Erythroblast (primary cell): ENCODE data around the gene HSD17B2.

Experiments used
- DNase-seq, 2 experiments: peaks; one replicate each; lab custom pipeline; 2025; lab: John Stamatoyannopoulos, UW
- GATA1 ChIP-seq: IDR thresholded peaks from 2 replicates; pipeline ENCODE4 v1.6.1; 2011; ENCODE audit warnings: low read depth, mild to moderate bottlenecking, control low read depth, low read length, moderate library complexity
- POLR2A ChIP-seq: IDR thresholded peaks from 2 replicates; pipeline ENCODE4 v1.6.1; 2011; ENCODE audit warnings: mild to moderate bottlenecking, low read length

The HSD17B2 gene, protein sequence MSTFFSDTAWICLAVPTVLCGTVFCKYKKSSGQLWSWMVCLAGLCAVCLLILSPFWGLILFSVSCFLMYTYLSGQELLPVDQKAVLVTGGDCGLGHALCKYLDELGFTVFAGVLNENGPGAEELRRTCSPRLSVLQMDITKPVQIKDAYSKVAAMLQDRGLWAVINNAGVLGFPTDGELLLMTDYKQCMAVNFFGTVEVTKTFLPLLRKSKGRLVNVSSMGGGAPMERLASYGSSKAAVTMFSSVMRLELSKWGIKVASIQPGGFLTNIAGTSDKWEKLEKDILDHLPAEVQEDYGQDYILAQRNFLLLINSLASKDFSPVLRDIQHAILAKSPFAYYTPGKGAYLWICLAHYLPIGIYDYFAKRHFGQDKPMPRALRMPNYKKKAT

GRCh38 chr16:82034981-82035612 lies at the start of gene HSD17B2:
Gene HSD17B2, plus strand, starts transcription at chr16:82035253. Its CDS starts 172 bp downstream, at chr16:82035425.
- TF ChIP-seq GATA1 (no peak), POLR2A (no peak)
- DNase-seq, result no peak

DNA sequence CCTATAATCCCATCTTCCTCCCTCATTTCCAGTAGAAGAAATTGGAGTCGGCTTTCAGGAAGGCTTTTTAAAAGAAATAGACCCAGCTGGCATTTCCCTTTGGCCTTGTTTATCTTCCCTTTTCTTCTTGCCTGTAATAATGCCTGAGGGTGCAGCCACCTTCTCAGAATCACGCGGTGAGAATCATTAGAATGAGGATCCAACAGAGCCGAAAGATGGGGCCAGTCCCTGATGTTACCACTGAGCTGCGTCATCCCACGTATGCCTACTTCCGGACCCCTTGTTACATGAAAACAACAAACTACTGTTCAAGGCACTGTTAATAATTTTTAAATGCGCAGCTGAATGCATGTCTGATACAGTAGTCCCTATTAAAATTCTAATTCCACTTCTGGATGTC lies 47.9 kb upstream of the HSD17B2 start:
- TF ChIP-seq GATA1, result no peak
- TF ChIP-seq POLR2A, result no peak
- no peak for DNase-seq

DNA sequence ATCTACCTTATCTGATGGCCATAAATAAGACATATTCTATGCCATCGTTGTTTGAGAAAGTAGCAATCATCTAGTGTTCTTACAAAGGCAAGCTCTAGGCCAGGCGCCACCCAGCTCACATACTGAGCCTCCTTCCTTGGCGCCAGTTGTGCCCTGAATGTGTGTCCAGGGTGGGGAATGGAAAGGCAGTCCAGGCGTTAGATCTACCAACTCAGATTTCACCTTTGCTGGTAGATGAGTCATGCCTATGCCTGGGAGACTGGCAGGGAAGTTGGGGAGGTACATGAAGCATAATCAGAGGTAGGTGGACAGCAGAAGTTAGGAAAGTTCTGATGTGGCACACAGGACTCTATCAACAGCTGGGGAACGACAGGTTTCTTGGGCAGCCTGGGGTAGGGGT lies 47.3 kb upstream of the HSD17B2 start:
- TF ChIP-seq GATA1 (no peak), POLR2A (no peak)
- DNase-seq, result no peak

GRCh38 chr16:81992859-81993258 lies 42.2 kb upstream of the HSD17B2 start:
- DNase-seq, result no peak
- TF ChIP-seq POLR2A, result no peak
- TF ChIP-seq GATA1, result no peak

DNA sequence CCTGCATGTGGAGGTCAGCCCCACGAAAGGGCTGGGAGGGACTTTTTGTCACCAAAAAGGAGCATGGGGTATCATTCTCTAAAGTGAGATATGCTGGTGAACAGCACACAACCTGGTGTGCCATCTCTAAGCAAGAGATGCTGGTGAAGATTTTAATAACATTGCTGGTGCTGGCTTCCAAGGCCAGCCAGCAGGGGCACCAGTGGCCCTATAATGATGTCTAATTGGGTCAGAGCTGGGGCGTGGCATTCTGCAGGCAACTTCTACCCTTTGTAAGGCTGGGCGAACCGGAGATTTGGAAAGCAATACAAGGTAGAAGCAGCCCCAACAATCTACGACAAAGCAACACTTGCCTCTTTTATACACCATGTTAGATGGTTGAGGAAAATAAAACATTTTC lies 40.6 kb upstream of the HSD17B2 start:
- peak in 1 of 2 experiments; percentile 3 for DNase-seq

DNA sequence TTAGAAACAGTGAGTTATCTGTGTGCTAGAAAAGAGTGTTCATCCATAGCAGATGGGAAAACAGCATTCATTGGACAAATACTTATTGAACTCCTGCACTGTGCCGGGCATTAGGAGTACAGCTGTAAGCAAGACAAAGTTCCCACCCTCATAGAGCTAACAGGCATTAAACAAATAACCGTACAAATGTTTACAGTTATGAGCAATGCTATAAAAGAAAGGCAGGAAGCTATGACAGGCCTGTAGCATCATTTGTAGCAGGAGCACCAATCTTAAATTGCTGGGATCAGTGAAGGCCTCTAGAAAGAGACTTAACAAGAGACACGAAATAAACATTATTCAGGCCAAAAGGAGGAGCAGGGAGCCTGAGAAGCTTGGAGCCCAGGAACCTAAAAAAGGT lies 39.4 kb upstream of the HSD17B2 start:
- DNase-seq, result no peak
- TF ChIP-seq GATA1, result no peak
- no peak for TF ChIP-seq POLR2A

More for the DNA sequence above, 40.6 kb upstream of the HSD17B2 start:
- TF ChIP-seq POLR2A (no peak), GATA1 (no peak)

GRCh38 chr16:81996664-81997509 lies 38.2 kb upstream of the HSD17B2 start:
- TF ChIP-seq POLR2A (no peak), GATA1 (no peak)
- no peak for DNase-seq

DNA sequence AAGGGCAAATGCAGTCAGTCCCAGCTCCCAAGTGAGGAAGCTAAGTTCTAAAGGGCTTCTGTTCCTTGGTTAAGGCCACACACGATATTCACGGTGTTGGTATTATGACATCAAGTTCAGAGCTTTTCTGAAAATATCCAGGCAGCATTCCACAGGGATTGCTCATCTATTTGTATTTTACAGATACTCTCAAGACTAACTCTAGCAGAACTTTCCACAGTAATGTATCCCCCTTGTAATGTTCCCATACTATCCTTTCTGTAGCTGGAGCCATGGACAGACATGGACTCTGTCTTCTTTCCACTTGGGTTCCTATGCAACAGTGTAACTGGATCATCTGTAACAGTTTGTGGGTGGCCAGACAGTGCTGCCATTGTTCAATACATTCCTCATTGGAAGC lies 37.3 kb upstream of the HSD17B2 start:
- TF ChIP-seq GATA1 (no peak), POLR2A (no peak)
- DNase-seq, result no peak

- DNase-seq, result no peak
- TF ChIP-seq POLR2A, result no peak
These were observed 32.2 kb upstream of the HSD17B2 start for GRCh38 chr16:82002831-82003230.

GRCh38 chr16:82004601-82005000 lies 30.5 kb upstream of the HSD17B2 start:
- TF ChIP-seq GATA1, result no peak
- DNase-seq, result no peak

DNA sequence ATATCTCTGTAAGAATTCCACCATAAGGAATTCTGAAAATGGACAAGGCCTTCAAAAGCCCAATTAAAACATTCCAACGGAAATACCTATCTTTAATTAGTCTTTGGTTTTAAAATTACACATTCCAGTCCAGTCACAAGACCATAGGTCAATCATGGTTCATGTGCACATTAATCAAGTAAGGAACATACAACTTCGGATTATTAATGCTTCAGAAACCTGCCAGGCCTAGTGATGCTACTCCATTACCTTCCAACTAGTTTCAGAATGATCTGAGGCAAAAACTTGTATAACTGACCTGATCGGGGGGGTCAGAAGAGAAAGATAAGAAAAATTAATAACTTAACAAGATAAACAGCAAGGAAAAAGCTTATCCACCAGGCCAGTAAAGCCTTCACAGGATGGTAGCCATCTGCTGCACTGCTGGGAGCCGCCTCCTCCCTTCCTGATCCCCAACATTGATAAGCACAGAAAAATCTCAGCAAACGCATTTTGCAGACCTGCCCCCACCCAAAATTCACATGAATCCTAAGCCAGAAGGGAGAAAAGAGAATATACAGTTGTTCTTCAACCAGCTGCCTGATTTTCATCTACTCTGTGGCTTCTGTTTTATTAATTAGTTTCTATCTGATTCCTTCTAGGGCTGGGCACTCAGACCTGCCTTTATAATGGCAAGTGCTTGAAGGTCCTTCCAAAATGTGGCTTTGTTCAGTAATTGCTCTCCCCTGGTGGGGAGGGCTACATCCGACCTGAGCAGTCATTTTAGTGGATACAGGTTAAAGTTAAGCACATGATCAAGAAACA lies 29.8 kb upstream of the HSD17B2 start:
- DNase-seq, result no peak
- no peak for TF ChIP-seq GATA1
- TF ChIP-seq POLR2A, result no peak

DNA sequence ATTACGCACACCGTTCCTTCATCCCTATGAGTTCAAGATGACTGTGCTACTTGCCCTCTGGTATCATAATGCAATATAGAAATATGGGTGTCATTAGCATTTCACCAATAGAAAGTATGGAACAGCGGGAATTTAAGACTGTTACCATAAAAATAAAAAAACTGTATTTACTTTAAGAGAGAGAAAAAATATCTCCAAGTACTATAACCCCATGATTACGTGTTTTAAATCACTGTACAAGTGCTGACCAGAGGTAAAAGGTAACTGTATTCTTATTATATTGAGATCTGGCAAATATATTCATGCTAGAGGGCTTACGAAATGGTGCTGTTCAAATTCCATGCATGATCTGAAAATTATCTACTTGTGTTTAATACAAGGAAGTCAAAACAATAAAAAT lies 29.0 kb upstream of the HSD17B2 start:
- no peak for TF ChIP-seq GATA1
- TF ChIP-seq POLR2A, result no peak
- DNase-seq, result no peak

DNA sequence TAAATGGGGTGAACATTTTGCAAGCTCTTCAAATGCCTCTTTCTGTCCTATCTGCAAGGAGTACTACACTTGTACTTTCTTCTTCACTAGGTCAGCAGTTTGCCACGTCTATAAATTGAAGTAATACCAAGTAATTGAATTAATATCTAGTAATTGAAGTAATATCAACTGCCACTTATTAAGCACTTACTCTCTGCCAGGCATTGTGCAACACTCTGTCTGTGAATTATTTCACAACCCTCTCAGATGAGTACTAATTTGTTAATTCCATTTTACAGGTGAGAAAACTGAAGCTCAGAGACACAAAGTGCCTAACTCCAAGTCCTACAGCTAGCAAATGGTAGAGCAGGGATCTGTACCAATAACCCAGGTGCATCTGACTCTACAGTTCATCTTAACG lies 27.9 kb upstream of the HSD17B2 start:
- DNase-seq, result no peak
- no peak for TF ChIP-seq GATA1
- TF ChIP-seq POLR2A, result no peak
